HCT116 (cell line): ENCODE data around the gene KCNN3. TPM values are rescaled to one million over a fixed set of nuclear protein-coding genes. Genes with fewer than 3 reads are reported as not detected.

ENCODE experiments used
- ATAC-seq: fragments of 200-7000 bp; cut with Tn5 transposase; 2 replicates; pipeline ENCODE4 v1.9.1; 2020; ENCODE audit warnings: mild to moderate bottlenecking, moderate library complexity
- BruUV-seq: library from RNA; stranded (reverse); fragments of 400-500 nt; replicated peaks from 2 replicates; lab custom pipeline; 2021; lab: Mats Ljungman, UMichigan
- CTCF ChIA-PET: fragments of 300-600 bp; sonication (Branson Sonifier 250); formaldehyde crosslinking; loops from one replicate; lab custom pipeline; 2021; ENCODE audit warnings: antibody characterized with exemption; lab: Charles Lee
- POLR2A ChIA-PET: fragments of 300-600, 350-600 bp; sonication (Branson Sonifier 250); formaldehyde crosslinking; loops from one replicate; lab custom pipeline; 2021; ENCODE audit warnings: antibody characterized with exemption; lab: Charles Lee
- RAD21 ChIA-PET, 2 experiments: fragments of 300-600 bp; sonication (Branson Sonifier 250); formaldehyde crosslinking; loops; one replicate each; lab custom pipeline; 2023; ENCODE audit warnings: low total read pairs in 2 of 2; ENCODE audit not compliant: uncharacterized antibody in 2 of 2, unreplicated experiment in 2 of 2, low non-redundant PET in 1 of 2; lab: Charles Lee
- DNase-seq: peaks from one replicate; pipeline ENCODE4 v3.0.0-alpha.2; 2010; ENCODE audit warnings: low read depth, low spot score
- H2AFZ ChIP-seq: fragments of 200-600 bp; shearing (Covaris generic), sonication (generic); 2 replicates; pipeline ENCODE4 v1.6.1; 2017; ENCODE audit warnings: low read depth, mixed run types, mixed read lengths, antibody characterized with exemption, low read length; ENCODE audit not compliant: poor library complexity, severe bottlenecking
- H3K27ac ChIP-seq: 2 replicates; pipeline ENCODE4 v1.5.1; 2012; ENCODE audit warnings: low read depth, low read length
- H3K27me3 ChIP-seq: fragments of 200-600 bp; sonication (generic); 2 replicates; pipeline ENCODE4 v1.6.1; 2016; ENCODE audit warnings: mixed run types, low read length, mixed read lengths; ENCODE audit not compliant: insufficient read depth
- H3K36me3 ChIP-seq, 2 experiments: fragments of 200-500 bp in 1 of 2; fragments of 200-600 bp in 1 of 2; sonication (Bioruptor generic) in 1 of 2; sonication (generic) in 1 of 2; 2 replicates each; pipeline versions ENCODE4 v1.5.1 to v1.6.1; 2014 to 2016; ENCODE audit warnings: low read length in 2 of 2, inconsistent platforms in 1 of 2, mixed read lengths in 1 of 2, mixed run types in 1 of 2; ENCODE audit not compliant: insufficient read depth in 2 of 2, control insufficient read depth in 1 of 2
- H3K4me1 ChIP-seq, 2 experiments: fragments of 200-600 bp in 1 of 2; sonication (generic) in 1 of 2; 2 replicates each; pipeline versions ENCODE4 v1.5.1 to v1.6.1; 2012 to 2017; ENCODE audit warnings: low read length in 2 of 2, inconsistent platforms in 1 of 2, mild to moderate bottlenecking in 1 of 2, mixed read lengths in 1 of 2, mixed run types in 1 of 2, moderate library complexity in 1 of 2; ENCODE audit not compliant: insufficient read depth in 2 of 2, control insufficient read depth in 1 of 2
- H3K4me2 ChIP-seq: fragments of 200-600 bp; sonication (generic); 2 replicates; pipeline ENCODE4 v1.6.1; 2017; ENCODE audit warnings: mixed run types, low read length, mixed read lengths
- H3K4me3 ChIP-seq, 2 experiments: fragments of 200-600 bp in 1 of 2; sonication (generic) in 1 of 2; replicated peaks in 1 of 2; 2 replicates each; pipeline ENCODE4 v1.5.1; 2011 to 2016; ENCODE audit warnings: low read length in 2 of 2, control low read depth in 1 of 2, low read depth in 1 of 2, mild to moderate bottlenecking in 1 of 2, mixed read lengths in 1 of 2, mixed run types in 1 of 2
- H3K79me2 ChIP-seq: fragments of 200-600 bp; sonication (generic); 2 replicates; pipeline ENCODE4 v1.6.1; 2017; ENCODE audit warnings: mild to moderate bottlenecking, mixed run types, low read length, moderate library complexity, mixed read lengths; ENCODE audit not compliant: insufficient read depth
- H3K9ac ChIP-seq: fragments of 200-600 bp; sonication (generic); 2 replicates; pipeline ENCODE4 v1.6.1; 2016; ENCODE audit warnings: low read length, mixed read lengths
- H3K9me2 ChIP-seq: fragments of 200-600 bp; sonication (generic), shearing (Covaris generic); 2 replicates; pipeline ENCODE4 v1.6.1; 2017; ENCODE audit warnings: mixed run types, mild to moderate bottlenecking, moderate library complexity; ENCODE audit not compliant: insufficient read depth
- H3K9me3 ChIP-seq, 2 experiments: fragments of 200-500 bp in 1 of 2; fragments of 200-600 bp in 1 of 2; sonication (Bioruptor generic) in 1 of 2; sonication (generic) in 1 of 2; 2 replicates each; pipeline ENCODE4 v1.6.1; 2014 to 2017; ENCODE audit warnings: low read length in 2 of 2, mixed read lengths in 2 of 2, inconsistent platforms in 1 of 2, low read depth in 1 of 2, mild to moderate bottlenecking in 1 of 2, mixed run types in 1 of 2, moderate library complexity in 1 of 2; ENCODE audit not compliant: control insufficient read depth in 1 of 2, insufficient read depth in 1 of 2
- H4K20me1 ChIP-seq: fragments of 200-600 bp; sonication (generic), shearing (Covaris generic); 2 replicates; pipeline ENCODE4 v1.6.1; 2017; ENCODE audit warnings: mixed run types, mild to moderate bottlenecking, moderate library complexity; ENCODE audit not compliant: insufficient read depth
- RAD21 ChIP-seq: IDR thresholded peaks from 2 replicates; pipeline ENCODE4 v1.6.1; 2012; ENCODE audit warnings: low read depth, mild to moderate bottlenecking
- YY1 ChIP-seq: IDR thresholded peaks from 2 replicates; pipeline ENCODE4 v1.6.1; 2011; ENCODE audit warnings: low read length, low read depth, moderate library complexity, mild to moderate bottlenecking; ENCODE audit not compliant: insufficient replicate concordance; ENCODE audit errors: extremely low read depth
- intact Hi-C: fragments of 100-400 bp; cut with micrococcal nuclease; formaldehyde crosslinking; loops from 2 replicates; pipeline ENCODE4 v1.10.0; 2022
- total RNA-seq: library from RNA; stranded (reverse); gene quantifications from one replicate; pipeline ENCODE4 v1.2.1, GENCODE V29; 2021; ENCODE audit not compliant: unreplicated experiment
- TF ChIP-seq, protein P1 (sequence below), 3 experiments: fragments of 200-600 bp in 1 of 3; sonication (generic) in 1 of 3; IDR thresholded peaks in 2 of 3; conservative IDR thresholded peaks in 1 of 3; 2 replicates each; pipeline ENCODE4 v1.5.1; 2012 to 2017; ENCODE audit warnings: low read depth in 2 of 3, low read length in 2 of 3, antibody characterized with exemption in 1 of 3, borderline replicate concordance in 1 of 3, control low read depth in 1 of 3, mild to moderate bottlenecking in 1 of 3, mixed read lengths in 1 of 3, mixed run types in 1 of 3, moderate library complexity in 1 of 3; ENCODE audit not compliant: insufficient read depth in 1 of 3

Gene KCNN3
- total RNA-seq, 1 experiment from 2014 or later: 1.1 TPM

DNA sequence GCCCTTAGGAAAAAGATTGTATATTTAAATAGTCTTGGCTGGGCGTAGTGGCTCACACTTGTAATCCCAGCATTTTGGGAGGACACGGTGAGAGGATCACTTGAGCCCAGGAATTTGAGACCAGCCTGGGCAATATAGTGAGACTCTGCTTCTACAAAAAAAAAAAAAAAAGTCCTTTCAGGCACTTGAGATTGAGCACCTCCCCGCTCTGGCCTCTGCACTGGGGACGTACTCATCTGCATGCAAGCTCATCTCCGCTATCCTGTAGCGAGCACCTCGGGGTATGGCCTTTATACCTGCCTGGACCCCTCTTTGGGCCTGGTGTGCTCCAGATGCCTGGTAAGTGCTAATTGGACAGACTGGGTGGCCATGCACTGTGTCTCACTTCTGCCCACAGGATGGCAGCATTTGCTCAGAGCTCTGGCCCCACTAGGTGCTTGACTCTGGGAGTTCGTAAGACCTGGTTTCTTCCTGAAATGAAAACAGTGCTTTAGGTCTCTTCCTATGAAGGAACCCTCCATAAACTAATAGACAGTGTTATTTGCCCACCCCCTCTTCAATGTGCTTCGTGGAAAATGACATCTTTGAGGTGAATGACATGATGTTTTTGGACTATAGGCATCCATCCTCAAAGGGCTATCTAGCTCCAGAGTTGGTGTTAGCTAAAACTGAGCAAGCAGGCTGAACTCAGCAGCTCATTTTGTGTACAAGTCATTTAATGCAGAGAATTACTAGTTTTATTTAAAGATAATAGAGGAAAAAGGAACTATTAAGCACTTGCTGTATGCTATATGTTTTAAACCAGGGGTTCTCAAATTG lies 200.4 kb downstream of the KCNN3 start:
- Histone ChIP-seq H3K9me3 (no peaks in the 10 kb centered on the region), H3K9me2 (no peaks in the 10 kb centered on the region), H3K9ac (no peak overlapping the region), H3K27me3 (no peaks in the 10 kb centered on the region), H3K4me2 (peak overlapping the region; percentile 4; the same call in 1 of the 2 replicates), H3K36me3 (no peaks in the 10 kb centered on the region), H2AFZ (peak overlapping the region; percentile 94), H3K4me1 (peaks cover 0 to 3% of the 10 kb centered on the region in 2 experiments; a peak in 1 of 4 replicates), H3K4me3 (no peak overlapping the region), H4K20me1 (no peaks in the 10 kb centered on the region), H3K27ac (no peak overlapping the region), H3K79me2 (no peaks in the 10 kb centered on the region)
- ATAC-seq: peak; percentile 100
- intact Hi-C loops: loop anchor here (1.0 to 10.0 kb wide), 7 partner anchors 80 to 415 kb away; partner anchors contain the start of genes CHRNB2 and EFNA4
- DNase-seq: peak; percentile 67
- RAD21 ChIA-PET: interaction anchor here (0.7 to 2.0 kb wide), 9 partner anchors 81 to 375 kb away, joined by 3 to 20 read pairs (median 3); partner anchors contain the start of gene KCNN3 (in 1 of the 2)
- POLR2A ChIA-PET: interaction anchor here (1.0 to 1.6 kb wide), 2 partner anchors 79 to 209 kb away, joined by 3 to 5 read pairs; no protein-coding TSS in a partner anchor
- TF ChIP-seq YY1 (no peak), RAD21 (peak; percentile 98)
- TF ChIP-seq, protein P1, sequence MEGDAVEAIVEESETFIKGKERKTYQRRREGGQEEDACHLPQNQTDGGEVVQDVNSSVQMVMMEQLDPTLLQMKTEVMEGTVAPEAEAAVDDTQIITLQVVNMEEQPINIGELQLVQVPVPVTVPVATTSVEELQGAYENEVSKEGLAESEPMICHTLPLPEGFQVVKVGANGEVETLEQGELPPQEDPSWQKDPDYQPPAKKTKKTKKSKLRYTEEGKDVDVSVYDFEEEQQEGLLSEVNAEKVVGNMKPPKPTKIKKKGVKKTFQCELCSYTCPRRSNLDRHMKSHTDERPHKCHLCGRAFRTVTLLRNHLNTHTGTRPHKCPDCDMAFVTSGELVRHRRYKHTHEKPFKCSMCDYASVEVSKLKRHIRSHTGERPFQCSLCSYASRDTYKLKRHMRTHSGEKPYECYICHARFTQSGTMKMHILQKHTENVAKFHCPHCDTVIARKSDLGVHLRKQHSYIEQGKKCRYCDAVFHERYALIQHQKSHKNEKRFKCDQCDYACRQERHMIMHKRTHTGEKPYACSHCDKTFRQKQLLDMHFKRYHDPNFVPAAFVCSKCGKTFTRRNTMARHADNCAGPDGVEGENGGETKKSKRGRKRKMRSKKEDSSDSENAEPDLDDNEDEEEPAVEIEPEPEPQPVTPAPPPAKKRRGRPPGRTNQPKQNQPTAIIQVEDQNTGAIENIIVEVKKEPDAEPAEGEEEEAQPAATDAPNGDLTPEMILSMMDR (IDR thresholded peaks at IDR 0.05 in 2 of 3, conservative IDR thresholded peaks at IDR 0.05 in 1 of 3; ENCODE audit: borderline replicate concordance in 1 of 3, insufficient read depth in 1 of 3, low read depth in 2 of 3, low read length in 2 of 3): peak; percentile 86 to 95 (median 93)
- CTCF ChIA-PET: interaction anchor here (0.6 to 1.9 kb wide), 23 partner anchors 11 to 503 kb away, joined by 3 to 32 read pairs (median 4); partner anchors contain the start of genes ADAM15, KCNN3 and KRTCAP2
- no TSS peak for BruUV-seq
